CD8-positive, alpha-beta memory T cell (primary cell): Measurements from ENCODE around the gene CTPS2. TPM values are rescaled to one million over a fixed set of nuclear protein-coding genes. Genes with fewer than 3 reads are reported as not detected.

Source experiments
- CTCF ChIA-PET: fragments of 350-600 bp; sonication (Branson Sonifier 250); formaldehyde crosslinking; loops from one replicate; lab custom pipeline; 2021; ENCODE audit warnings: antibody characterized with exemption; lab: Charles Lee
- POLR2A ChIA-PET: fragments of 350-600 bp; sonication (Branson Sonifier 250); formaldehyde crosslinking; loops from one replicate; lab custom pipeline; 2021; ENCODE audit warnings: antibody characterized with exemption; lab: Charles Lee
- DNase-seq, 5 donors: peaks; one replicate each; pipeline versions ENCODE4 v3.0.0 to v3.0.0-alpha.2; 2020 to 2022; ENCODE audit warnings: mixed read lengths in 1 of 5
- H3K27ac ChIP-seq: one replicate; pipeline ENCODE4 v1.7.0; 2013; ENCODE audit warnings: low read depth, mild to moderate bottlenecking, low read length, moderate library complexity
- H3K27me3 ChIP-seq: 2 replicates; pipeline ENCODE4 v1.7.0; 2013; ENCODE audit warnings: low read length, mild to moderate bottlenecking; ENCODE audit not compliant: insufficient read depth, poor library complexity, severe bottlenecking
- H3K36me3 ChIP-seq: 2 replicates; pipeline ENCODE4 v1.7.0; 2013; ENCODE audit warnings: mild to moderate bottlenecking, low read length, moderate library complexity; ENCODE audit not compliant: insufficient read depth
- H3K4me1 ChIP-seq: 2 replicates; pipeline ENCODE4 v1.7.0; 2013; ENCODE audit warnings: mild to moderate bottlenecking, low read length, moderate library complexity; ENCODE audit not compliant: insufficient read depth
- H3K4me3 ChIP-seq: 2 replicates; pipeline ENCODE4 v1.7.0; 2013; ENCODE audit warnings: mild to moderate bottlenecking, low read length
- H3K9me3 ChIP-seq: 2 replicates; pipeline ENCODE4 v1.7.0; 2013; ENCODE audit warnings: mild to moderate bottlenecking, low read length
- H3K27ac Mint-ChIP-seq, 8 donors: one replicate each; pipeline ENCODE4 v1.8.0; 2020 to 2021; ENCODE audit warnings: mixed read lengths in 8 of 8, mild to moderate bottlenecking in 6 of 8, inconsistent platforms in 3 of 8, moderate library complexity in 3 of 8
- H3K27me3 Mint-ChIP-seq, 2 donors: one replicate each; pipeline ENCODE4 v1.8.0; 2020 to 2021; ENCODE audit warnings: mixed read lengths in 2 of 2, mild to moderate bottlenecking in 1 of 2, moderate library complexity in 1 of 2
- H3K36me3 Mint-ChIP-seq, 3 donors: one replicate each; pipeline ENCODE4 v1.8.0; 2020 to 2021; ENCODE audit warnings: mixed read lengths in 3 of 3, inconsistent platforms in 1 of 3, mild to moderate bottlenecking in 1 of 3
- H3K4me1 Mint-ChIP-seq, 3 donors: one replicate each; pipeline ENCODE4 v1.8.0; 2020 to 2021; ENCODE audit warnings: mixed read lengths in 3 of 3, inconsistent platforms in 1 of 3, mild to moderate bottlenecking in 1 of 3
- H3K4me3 Mint-ChIP-seq, 7 donors: one replicate each; pipeline ENCODE4 v1.8.0; 2020 to 2021; ENCODE audit warnings: mixed read lengths in 7 of 7, mild to moderate bottlenecking in 6 of 7, moderate library complexity in 4 of 7, inconsistent platforms in 2 of 7
- H3K9me3 Mint-ChIP-seq, 5 donors: one replicate each; pipeline ENCODE4 v1.8.0; 2020 to 2022; ENCODE audit warnings: mixed read lengths in 5 of 5, mild to moderate bottlenecking in 3 of 5, moderate library complexity in 2 of 5, inconsistent platforms in 1 of 5
- polyA plus RNA-seq: library from polyadenylated mRNA; unstranded; fragments of 300-500 nt; fragmentation: Illumina TruSeq; gene quantifications from one replicate; pipeline ENCODE4 v1.2.3, GENCODE V29; 2021
- total RNA-seq, 2 experiments: library from RNA; stranded (reverse); gene quantifications; one replicate each; pipeline ENCODE4 v1.2.3, GENCODE V29; 2021

Gene CTPS2
- total and polyA plus RNA-seq, 3 experiments from 2014 or later, result 3.1 to 5.7 (median 5.2) TPM

GRCh38 chrX:16695079-16695676 is 17.3 kb downstream of the CTPS2 start:
- no peaks in the 10 kb centered on the region for H3K9me3 ChIP-seq
- no peak overlapping the region for H3K27ac Mint-ChIP-seq
- no peaks in the 10 kb centered on the region for H3K36me3 ChIP-seq
- H3K27ac ChIP-seq, result no peak overlapping the region
- no peak overlapping the region for H3K4me3 ChIP-seq
- H3K4me3 Mint-ChIP-seq, result no peak overlapping the region
- ChIA-PET POLR2A (no interaction called here), CTCF (interaction anchor here (1.4 to 1.6 kb wide), 2 partner anchors 14 to 1196 kb away, joined by 3 read pairs; no protein-coding TSS in a partner anchor)
- peaks cover 0 to 35% (median 3%) of the 10 kb centered on the region in 3 donors for H3K36me3 Mint-ChIP-seq
- H3K4me1 Mint-ChIP-seq, result peaks cover 0 to 2% (median 0%) of the 10 kb centered on the region in 3 donors
- H3K9me3 Mint-ChIP-seq, result no peaks in the 10 kb centered on the region
- no peaks in the 10 kb centered on the region for H3K4me1 ChIP-seq
- peaks cover 0 to 4% of the 10 kb centered on the region in 2 donors for H3K27me3 Mint-ChIP-seq
- H3K27me3 ChIP-seq, result no peaks in the 10 kb centered on the region
- DNase-seq, result peak; percentile 30 to 53 (median 42)

DNA sequence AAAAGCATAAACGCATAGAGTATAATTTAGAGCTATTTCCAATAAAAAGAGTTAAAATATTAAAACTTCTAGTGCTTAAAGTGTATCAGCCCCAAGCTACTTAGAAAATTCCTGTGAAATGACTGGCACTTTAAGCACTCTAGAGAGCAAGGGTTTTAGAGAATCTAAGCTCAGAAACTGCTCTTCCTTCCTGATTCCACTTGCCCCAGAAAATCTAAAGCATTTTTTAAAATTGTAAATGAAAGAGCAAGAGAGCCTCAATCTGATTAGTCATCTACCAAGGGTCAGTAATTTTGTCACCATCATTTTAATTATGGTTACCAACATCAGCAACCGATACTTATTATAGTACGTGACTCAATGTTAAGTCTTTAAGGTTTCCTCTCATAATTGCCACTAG is 25.0 kb downstream of the CTPS2 start:
- H3K36me3 Mint-ChIP-seq, result peaks cover 0 to 43% (median 4%) of the 10 kb centered on the region in 3 donors
- CTCF ChIA-PET, result no interaction called here
- peaks cover 0 to 3% of the 10 kb centered on the region in 2 donors for H3K27me3 Mint-ChIP-seq
- H3K27ac Mint-ChIP-seq, result no peak overlapping the region
- H3K4me1 Mint-ChIP-seq, result no peaks in the 10 kb centered on the region
- H3K36me3 ChIP-seq, result no peaks in the 10 kb centered on the region
- POLR2A ChIA-PET, result interaction anchor here (0.6 kb wide), 1 partner anchor 32 kb away, joined by 3 read pairs; the partner anchor contains the start of gene SYAP1
- no peak overlapping the region for H3K27ac ChIP-seq
- H3K27me3 ChIP-seq, result no peaks in the 10 kb centered on the region
- no peak for DNase-seq
- no peak overlapping the region for H3K4me3 Mint-ChIP-seq
- H3K9me3 Mint-ChIP-seq, result no peaks in the 10 kb centered on the region
- no peaks in the 10 kb centered on the region for H3K4me1 ChIP-seq
- H3K9me3 ChIP-seq, result no peaks in the 10 kb centered on the region
- H3K4me3 ChIP-seq, result no peak overlapping the region

- POLR2A ChIA-PET, result no interaction called here
- CTCF ChIA-PET, result no interaction called here
- no peak overlapping the region for H3K4me3 Mint-ChIP-seq
- H3K4me1 Mint-ChIP-seq, result no peaks in the 10 kb centered on the region
- H3K36me3 Mint-ChIP-seq, result peaks cover 0 to 42% (median 0%) of the 10 kb centered on the region in 3 donors
- no peaks in the 10 kb centered on the region for H3K27me3 ChIP-seq
- peaks cover 0 to 8% of the 10 kb centered on the region in 2 donors for H3K27me3 Mint-ChIP-seq
- H3K27ac ChIP-seq, result no peak overlapping the region
- H3K9me3 ChIP-seq, result no peaks in the 10 kb centered on the region
- DNase-seq, result no peak
- H3K36me3 ChIP-seq, result no peaks in the 10 kb centered on the region
- no peaks in the 10 kb centered on the region for H3K9me3 Mint-ChIP-seq
- H3K4me3 ChIP-seq, result no peak overlapping the region
- H3K4me1 ChIP-seq, result no peaks in the 10 kb centered on the region
- no peak overlapping the region for H3K27ac Mint-ChIP-seq
Measured at GRCh38 chrX:16683007-16683664, 29.3 kb downstream of the CTPS2 start.

- H3K27me3 Mint-ChIP-seq, result peaks cover 0 to 7% of the 10 kb centered on the region in 2 donors
- ChIA-PET CTCF (no interaction called here), POLR2A (no interaction called here)
- no peak for DNase-seq
- Histone ChIP-seq H3K27me3 (no peaks in the 10 kb centered on the region), H3K4me1 (no peaks in the 10 kb centered on the region), H3K36me3 (no peaks in the 10 kb centered on the region), H3K9me3 (no peaks in the 10 kb centered on the region), H3K27ac (no peak overlapping the region), H3K4me3 (no peak overlapping the region)
- no peaks in the 10 kb centered on the region for H3K9me3 Mint-ChIP-seq
- H3K4me3 Mint-ChIP-seq, result no peak overlapping the region
- H3K4me1 Mint-ChIP-seq, result no peaks in the 10 kb centered on the region
- no peak overlapping the region for H3K27ac Mint-ChIP-seq
- peaks cover 0 to 44% (median 3%) of the 10 kb centered on the region in 3 donors for H3K36me3 Mint-ChIP-seq
Measured at GRCh38 chrX:16678689-16679088, 33.8 kb downstream of the CTPS2 start.

GRCh38 chrX:16671005-16671404 is 41.5 kb downstream of the CTPS2 start:
- no peaks in the 10 kb centered on the region for H3K27me3 ChIP-seq
- peak in 2 of 5 donors; percentile 8 to 27 for DNase-seq
- ChIA-PET POLR2A (no interaction called here), CTCF (interaction anchor here (0.6 kb wide), 1 partner anchor 22 kb away, joined by 4 read pairs; no protein-coding TSS in a partner anchor)
- H3K27ac ChIP-seq, result no peak overlapping the region
- no peaks in the 10 kb centered on the region for H3K36me3 ChIP-seq
- H3K27me3 Mint-ChIP-seq, result no peaks in the 10 kb centered on the region
- no peaks in the 10 kb centered on the region for H3K9me3 ChIP-seq
- H3K4me1 Mint-ChIP-seq, result no peaks in the 10 kb centered on the region
- no peaks in the 10 kb centered on the region for H3K9me3 Mint-ChIP-seq
- no peak overlapping the region for H3K4me3 Mint-ChIP-seq
- H3K27ac Mint-ChIP-seq, result no peak overlapping the region
- H3K4me3 ChIP-seq, result no peak overlapping the region
- no peaks in the 10 kb centered on the region for H3K4me1 ChIP-seq
- peaks cover 0 to 33% (median 5%) of the 10 kb centered on the region in 3 donors for H3K36me3 Mint-ChIP-seq

DNA sequence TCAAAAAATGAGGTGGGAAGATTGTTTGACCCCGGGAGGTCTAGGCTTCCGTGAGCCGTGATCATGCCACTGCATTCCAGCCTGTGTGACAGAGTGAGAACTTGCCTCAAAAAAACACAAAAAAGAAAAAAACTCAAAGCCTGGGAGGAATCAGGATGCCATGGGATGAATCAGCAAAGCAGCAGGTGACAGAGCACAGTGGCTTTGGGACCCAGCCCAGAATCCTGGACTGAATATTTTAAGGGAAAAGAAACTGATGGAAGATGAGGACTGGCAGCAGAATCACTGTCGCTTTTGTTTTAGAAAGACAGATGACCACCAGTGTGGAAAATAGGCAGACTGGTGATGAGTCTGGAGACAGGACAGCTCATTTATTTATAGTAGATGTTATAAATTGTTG is 45.9 kb downstream of the CTPS2 start:
- H3K4me1 ChIP-seq, result no peaks in the 10 kb centered on the region
- H3K27me3 Mint-ChIP-seq, result no peaks in the 10 kb centered on the region
- H3K4me3 ChIP-seq, result no peak overlapping the region
- no peaks in the 10 kb centered on the region for H3K9me3 ChIP-seq
- POLR2A ChIA-PET, result no interaction called here
- H3K36me3 ChIP-seq, result no peaks in the 10 kb centered on the region
- DNase-seq, result no peak
- H3K4me1 Mint-ChIP-seq, result no peaks in the 10 kb centered on the region
- H3K9me3 Mint-ChIP-seq, result no peaks in the 10 kb centered on the region
- no peak overlapping the region for H3K27ac Mint-ChIP-seq
- H3K4me3 Mint-ChIP-seq, result no peak overlapping the region
- H3K27ac ChIP-seq, result no peak overlapping the region
- CTCF ChIA-PET, result no interaction called here
- no peaks in the 10 kb centered on the region for H3K27me3 ChIP-seq
- peaks cover 0 to 44% (median 11%) of the 10 kb centered on the region in 3 donors for H3K36me3 Mint-ChIP-seq

DNA sequence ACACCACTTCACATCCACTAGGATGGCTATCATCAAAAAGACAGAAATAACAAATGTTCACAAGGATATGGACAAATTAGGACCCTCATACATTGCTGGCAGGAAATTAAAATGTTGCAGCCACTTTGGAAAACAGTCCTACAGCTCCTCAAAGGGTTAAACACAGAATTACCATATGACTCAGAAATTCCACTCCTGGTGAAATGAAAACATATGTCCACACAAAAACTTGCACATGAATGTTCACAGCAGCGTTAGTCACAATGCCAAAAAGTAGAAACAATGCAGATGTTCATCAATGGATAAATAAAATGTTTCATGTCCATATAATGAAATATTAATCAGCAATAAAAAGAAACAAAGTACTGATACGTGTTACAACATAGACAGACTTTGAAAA is 47.4 kb downstream of the CTPS2 start:
- no peak overlapping the region for H3K27ac ChIP-seq
- no peaks in the 10 kb centered on the region for H3K27me3 Mint-ChIP-seq
- POLR2A ChIA-PET, result no interaction called here

DNA sequence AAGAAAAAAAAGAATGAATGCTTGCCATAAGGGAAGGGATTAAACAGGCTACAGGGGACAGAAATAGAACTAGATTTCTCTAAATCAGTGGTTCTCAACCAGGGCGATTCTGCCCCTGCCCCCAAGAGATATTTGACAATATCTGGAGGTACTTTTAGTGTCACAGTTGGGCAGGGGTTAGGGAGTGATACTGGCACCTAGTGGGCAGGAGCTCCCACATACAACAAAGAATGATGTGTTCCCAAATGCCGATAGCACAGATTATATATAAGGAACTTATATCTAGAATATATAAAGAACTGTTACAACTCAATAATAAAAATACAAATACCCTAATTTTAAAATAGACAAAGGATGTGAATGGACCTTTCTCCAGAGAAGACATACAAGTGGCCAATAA is 47.8 kb downstream of the CTPS2 start:
- Histone ChIP-seq H3K27me3 (no peaks in the 10 kb centered on the region), H3K36me3 (no peaks in the 10 kb centered on the region), H3K4me1 (no peaks in the 10 kb centered on the region), H3K27ac (no peak overlapping the region), H3K4me3 (no peak overlapping the region), H3K9me3 (no peaks in the 10 kb centered on the region)
- POLR2A ChIA-PET, result no interaction called here
- Mint-ChIP-seq H3K9me3 (no peaks in the 10 kb centered on the region), H3K27me3 (no peaks in the 10 kb centered on the region), H3K4me1 (no peaks in the 10 kb centered on the region), H3K4me3 (no peak overlapping the region), H3K27ac (peak overlapping the region in 1 of 8 donors; percentile 15), H3K36me3 (peaks cover 0 to 40% (median 8%) of the 10 kb centered on the region in 3 donors)
- CTCF ChIA-PET, result no interaction called here
- DNase-seq, result no peak

More for the DNA sequence above, 47.4 kb downstream of the CTPS2 start:
- no peaks in the 10 kb centered on the region for H3K9me3 Mint-ChIP-seq
- H3K36me3 Mint-ChIP-seq, result peaks cover 0 to 39% (median 8%) of the 10 kb centered on the region in 3 donors
- H3K4me3 Mint-ChIP-seq, result no peak overlapping the region
- H3K4me1 ChIP-seq, result no peaks in the 10 kb centered on the region
- CTCF ChIA-PET, result no interaction called here
- H3K4me3 ChIP-seq, result no peak overlapping the region
- H3K9me3 ChIP-seq, result no peaks in the 10 kb centered on the region
- no peaks in the 10 kb centered on the region for H3K36me3 ChIP-seq
- H3K27ac Mint-ChIP-seq, result peak overlapping the region in 1 of 8 donors; percentile 15
- no peaks in the 10 kb centered on the region for H3K4me1 Mint-ChIP-seq
- DNase-seq, result no peak
- no peaks in the 10 kb centered on the region for H3K27me3 ChIP-seq
